GM23248 (cell line): ENCODE results near the gene BRWD1.

Source experiments
- EZH2 ChIP-seq: fragments of 200-600 bp; sonication (generic); IDR thresholded peaks from 2 replicates; pipeline ENCODE4 v1.6.1; 2018; ENCODE audit warnings: antibody characterized with exemption, mild to moderate bottlenecking; ENCODE audit not compliant: insufficient read depth, poor library complexity, severe bottlenecking
- EZH2phosphoT487 ChIP-seq: fragments of 200-600 bp; sonication (generic); IDR thresholded peaks from 2 replicates; pipeline ENCODE4 v1.6.1; 2018; ENCODE audit warnings: antibody characterized with exemption, moderate library complexity, mild to moderate bottlenecking, low read depth; ENCODE audit not compliant: insufficient read depth

- TF ChIP-seq EZH2, result no peak
- no peak for TF ChIP-seq EZH2phosphoT487
These were observed 144.6 kb downstream of the BRWD1 start for GRCh38 chr21:39168800-39169199.
